Body of pancreas (tissue), 4 donors: ENCODE results near the gene PSMG3. TPM values are rescaled to one million over a fixed set of nuclear protein-coding genes. Genes with fewer than 3 reads are reported as not detected.
A peak's percentile ranks its signal among the peaks of the same experiment; 100 is the strongest.

Source experiments
- ATAC-seq: fragments of 150-250 bp; one replicate; pipeline ENCODE4 v1.9.1; 2016
- DNase-seq, 4 donors: peaks; one replicate each; pipeline ENCODE4 v3.0.0-alpha.2; 2019
- H3K27ac ChIP-seq, 4 donors: fragments of 200-600 bp; sonication (generic); 1 replicate in 3 of 4; 2 replicates in 1 of 4; pipeline versions ENCODE4 v1.5.1 to v1.6.1; 2016 to 2019; ENCODE audit warnings: mild to moderate bottlenecking in 1 of 4, mixed read lengths in 1 of 4, moderate library complexity in 1 of 4
- H3K27me3 ChIP-seq, 2 donors: fragments of 200-600 bp; sonication (generic); one replicate each; pipeline ENCODE4 v1.6.0; 2016; ENCODE audit warnings: mild to moderate bottlenecking in 1 of 2
- H3K36me3 ChIP-seq, 2 donors: fragments of 200-600 bp; sonication (generic); replicated peaks in 1 of 2; 2 replicates each; pipeline ENCODE4 v1.5.1; 2016; ENCODE audit warnings: low read depth in 2 of 2; ENCODE audit not compliant: insufficient read depth in 1 of 2
- H3K4me1 ChIP-seq: fragments of 200-600 bp; sonication (generic); one replicate; pipeline ENCODE4 v1.6.0; 2016
- H3K4me3 ChIP-seq, 2 donors: fragments of 200-600 bp; sonication (generic); 1 replicate in 1 of 2; 2 replicates in 1 of 2; pipeline ENCODE4 v1.5.1; 2016 to 2019
- H3K9me3 ChIP-seq, 3 donors: fragments of 200-600 bp; sonication (generic); 1 replicate in 2 of 3; 2 replicates in 1 of 3; pipeline ENCODE4 v1.5.1; 2016
- CTCF ChIP-seq, 7 experiments: fragments of 450-650 bp in 4 of 7; fragments of 200-600 bp in 3 of 7; sonication (generic) in 3 of 7; IDR thresholded peaks; one replicate each; pipeline ENCODE4 v1.5.1; 2016 to 2019; ENCODE audit warnings: antibody characterized with exemption in 7 of 7
- POLR2A ChIP-seq, 3 donors: fragments of 450-650 bp; IDR thresholded peaks; one replicate each; pipeline ENCODE4 v1.6.1; 2016; ENCODE audit warnings: antibody characterized with exemption in 3 of 3, mild to moderate bottlenecking in 2 of 3
- WGBS, 2 donors: methylation state at CpG; one replicate each; pipeline ENCODE4 v1.1.5; 2017; 5-methylcytosine and 5-hydroxymethylcytosine counted together
- intact Hi-C: fragments of 100-400 bp; cut with DNase I; formaldehyde crosslinking; loops from one replicate; pipeline ENCODE4 v1.15.1; 2023
- total RNA-seq, 2 donors: library from RNA; depleted of rRNA; stranded (reverse); fragments of >200 nt; gene quantifications; one replicate each; pipeline ENCODE4 v1.1.0, GENCODE V29; 2016

The PSMG3 gene
- total RNA-seq, 2 donors from 2014 or later: 34.0 to 39.6 TPM

- no peak for DNase-seq
- Histone ChIP-seq H3K9me3 (no peaks in the 10 kb centered on the region), H3K27ac (peak overlapping the region in 1 of 4 donors; percentile 28), H3K4me3 (no peak overlapping the region), H3K4me1 (peaks cover 50% of the 10 kb centered on the region), H3K36me3 (no peaks in the 10 kb centered on the region), H3K27me3 (no peaks in the 10 kb centered on the region)
- WGBS, 2 donors: 91 to 94% methylated on average over 10 of the region's 10 CpGs
- TF ChIP-seq CTCF (IDR thresholded peaks at IDR 0.05): no peak
- no peak for TF ChIP-seq POLR2A (IDR thresholded peaks at IDR 0.05)
- ATAC-seq: no peak
- intact Hi-C loops: no loop called here
Measured at GRCh38 chr7:1557771-1558170, 12.1 kb downstream of the PSMG3 start.

- Histone ChIP-seq H3K9me3 (no peaks in the 10 kb centered on the region), H3K27me3 (no peaks in the 10 kb centered on the region), H3K4me1 (peaks cover 50% of the 10 kb centered on the region), H3K36me3 (no peaks in the 10 kb centered on the region), H3K4me3 (no peak overlapping the region), H3K27ac (peak overlapping the region in 3 of 4 donors; percentile 95 to 99 (median 98))
- WGBS, 2 donors: 91 to 96% methylated on average over 7 of the region's 7 CpGs
- intact Hi-C loops: no loop called here
- ATAC-seq: no peak
- TF ChIP-seq CTCF (IDR thresholded peaks at IDR 0.05) (no peak), POLR2A (IDR thresholded peaks at IDR 0.05) (no peak)
- DNase-seq: no peak
Measured at GRCh38 chr7:1557006-1557405, 12.8 kb downstream of the PSMG3 start.

- peak within 1 kb of the TSS; percentile 17 to 27 for H3K4me3 ChIP-seq
- TF ChIP-seq CTCF (IDR thresholded peaks at IDR 0.05): peak; percentile 61 to 99 (median 97)
- TF ChIP-seq POLR2A (IDR thresholded peaks at IDR 0.05): peak; percentile 92 to 93 (median 92)
- H3K4me1 ChIP-seq: peaks cover 50% of the 10 kb centered on the region
- H3K27me3 ChIP-seq: no peaks in the 10 kb centered on the region
- intact Hi-C loops: no loop called here
- H3K36me3 ChIP-seq: no peaks in the 10 kb centered on the region
- no peaks in the 10 kb centered on the region for H3K9me3 ChIP-seq
- DNase-seq (peak; percentile 95 to 99 (median 98)), ATAC-seq (peak; percentile 89)
- H3K27ac ChIP-seq: peak within 1 kb of the TSS; percentile 95 to 99 (median 98)
- WGBS, 2 donors: 13 to 17% methylated on average over 8 to 23 of the region's 23 CpGs
Measured at GRCh38 chr7:1555813-1556543, 13.9 kb downstream of the PSMG3 start, which contains the start of gene TMEM184A. Gene TMEM184A (minus strand): TSS chr7:1556205. CDS start chr7:1555484, 721 bp downstream.

GRCh38 chr7:1555046-1555812, 14.6 kb downstream of the PSMG3 start:
- ATAC-seq (peak; percentile 61), DNase-seq (peak; percentile 77 to 89 (median 84))
- H3K4me3 ChIP-seq: peak overlapping the region; percentile 17 to 27
- 0 to 14% methylated on average over 2 to 33 of the region's 35 CpGs for WGBS, 2 donors
- no peaks in the 10 kb centered on the region for H3K27me3 ChIP-seq
- H3K9me3 ChIP-seq: no peaks in the 10 kb centered on the region
- peaks cover 50% of the 10 kb centered on the region for H3K4me1 ChIP-seq
- no peaks in the 10 kb centered on the region for H3K36me3 ChIP-seq
- H3K27ac ChIP-seq: peak overlapping the region; percentile 95 to 99 (median 98)
- intact Hi-C loops: no loop called here
- TF ChIP-seq POLR2A (IDR thresholded peaks at IDR 0.05) (no peak), CTCF (IDR thresholded peaks at IDR 0.05) (no peak)
